GM23338 (cell line): ENCODE data around the gene SMAD3.

Experiments
- CREB1 ChIP-seq: fragments of 250-450 bp; sonication (Bioruptor Pico); IDR thresholded peaks from 2 replicates; pipeline ENCODE4 v1.5.0; 2020; ENCODE audit warnings: low read depth, mild to moderate bottlenecking, moderate library complexity
- EZH2 ChIP-seq: fragments of 200-600 bp; sonication (generic); IDR thresholded peaks from one replicate; pipeline ENCODE4 v1.8.0; 2017; ENCODE audit warnings: antibody characterized with exemption, mild to moderate bottlenecking, low read depth; ENCODE audit not compliant: unreplicated experiment
- EZH2phosphoT487 ChIP-seq: fragments of 200-600 bp; sonication (generic); IDR thresholded peaks from one replicate; pipeline ENCODE4 v1.8.1; 2018; ENCODE audit warnings: antibody characterized with exemption; ENCODE audit not compliant: unreplicated experiment
- JUNB ChIP-seq: IDR thresholded peaks from one replicate; pipeline ENCODE4 v1.6.1; 2016; ENCODE audit warnings: antibody characterized with exemption; ENCODE audit not compliant: unreplicated experiment
- POLR2AphosphoS5 ChIP-seq: IDR thresholded peaks from 2 replicates; pipeline ENCODE4 v1.6.1; 2016; ENCODE audit warnings: antibody characterized with exemption, low read depth
- ZNF331 ChIP-seq: fragments of 250-450 bp; sonication (Bioruptor Pico); IDR thresholded peaks from 2 replicates; pipeline ENCODE4 v1.5.0; 2020; ENCODE audit warnings: low read depth, mild to moderate bottlenecking, moderate library complexity
- TF ChIP-seq, protein P1 (sequence below), 2 experiments: fragments of 200-600 bp in 1 of 2; sonication (generic) in 1 of 2; conservative IDR thresholded peaks; 2 replicates each; pipeline versions ENCODE4 v1.5.1 to v1.6.1; 2016 to 2017; ENCODE audit warnings: antibody characterized with exemption in 2 of 2, low read depth in 2 of 2, mild to moderate bottlenecking in 2 of 2, moderate library complexity in 1 of 2

GRCh38 chr15:67068710-67069400 lies 3.5 kb downstream of the SMAD3 start:
- TF ChIP-seq EZH2 (no peak), POLR2AphosphoS5 (no peak), EZH2phosphoT487 (no peak), JUNB (no peak), CREB1 (CRISPR knock-in tag) (no peak), ZNF331 (CRISPR knock-in tag) (no peak)
- TF ChIP-seq, protein P1, sequence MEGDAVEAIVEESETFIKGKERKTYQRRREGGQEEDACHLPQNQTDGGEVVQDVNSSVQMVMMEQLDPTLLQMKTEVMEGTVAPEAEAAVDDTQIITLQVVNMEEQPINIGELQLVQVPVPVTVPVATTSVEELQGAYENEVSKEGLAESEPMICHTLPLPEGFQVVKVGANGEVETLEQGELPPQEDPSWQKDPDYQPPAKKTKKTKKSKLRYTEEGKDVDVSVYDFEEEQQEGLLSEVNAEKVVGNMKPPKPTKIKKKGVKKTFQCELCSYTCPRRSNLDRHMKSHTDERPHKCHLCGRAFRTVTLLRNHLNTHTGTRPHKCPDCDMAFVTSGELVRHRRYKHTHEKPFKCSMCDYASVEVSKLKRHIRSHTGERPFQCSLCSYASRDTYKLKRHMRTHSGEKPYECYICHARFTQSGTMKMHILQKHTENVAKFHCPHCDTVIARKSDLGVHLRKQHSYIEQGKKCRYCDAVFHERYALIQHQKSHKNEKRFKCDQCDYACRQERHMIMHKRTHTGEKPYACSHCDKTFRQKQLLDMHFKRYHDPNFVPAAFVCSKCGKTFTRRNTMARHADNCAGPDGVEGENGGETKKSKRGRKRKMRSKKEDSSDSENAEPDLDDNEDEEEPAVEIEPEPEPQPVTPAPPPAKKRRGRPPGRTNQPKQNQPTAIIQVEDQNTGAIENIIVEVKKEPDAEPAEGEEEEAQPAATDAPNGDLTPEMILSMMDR (conservative IDR thresholded peaks at IDR 0.05; ENCODE audit: low read depth in 2 of 2): no peak
